ENCODE data around the gene GPC6. TPM values are rescaled to one million over a fixed set of nuclear protein-coding genes. Genes with fewer than 3 reads are reported as not detected.

Gene GPC6
- total RNA-seq, 1 experiment from 2014 or later: not detected

- Mint-ChIP-seq H3K27ac (ENCODE audit: unreplicated experiment) (no peak overlapping the region), H3K27me3 (ENCODE audit: unreplicated experiment) (no peaks in the 10 kb centered on the region), H3K4me1 (ENCODE audit: low read depth, unreplicated experiment) (no peaks in the 10 kb centered on the region), H3K9me3 (ENCODE audit: low read depth, unreplicated experiment) (peaks cover 3% of the 10 kb centered on the region), H3K4me3 (ENCODE audit: low read depth, unreplicated experiment) (no peak overlapping the region), H3K36me3 (ENCODE audit: insufficient read depth, unreplicated experiment) (no peaks in the 10 kb centered on the region)
- intact Hi-C loops (cut with micrococcal nuclease; ENCODE audit: unreplicated experiment): no loop called here
- BruUV-seq (replicated peaks): no TSS peak
- no peak for DNase-seq
- CTCF ChIA-PET: no interaction called here
- no peak for TF ChIP-seq CTCF (IDR thresholded peaks at IDR 0.05; ENCODE audit: unreplicated experiment)
Observed at GRCh38 chr13:94093652-94094315, 867.2 kb downstream of the GPC6 start.

DNA sequence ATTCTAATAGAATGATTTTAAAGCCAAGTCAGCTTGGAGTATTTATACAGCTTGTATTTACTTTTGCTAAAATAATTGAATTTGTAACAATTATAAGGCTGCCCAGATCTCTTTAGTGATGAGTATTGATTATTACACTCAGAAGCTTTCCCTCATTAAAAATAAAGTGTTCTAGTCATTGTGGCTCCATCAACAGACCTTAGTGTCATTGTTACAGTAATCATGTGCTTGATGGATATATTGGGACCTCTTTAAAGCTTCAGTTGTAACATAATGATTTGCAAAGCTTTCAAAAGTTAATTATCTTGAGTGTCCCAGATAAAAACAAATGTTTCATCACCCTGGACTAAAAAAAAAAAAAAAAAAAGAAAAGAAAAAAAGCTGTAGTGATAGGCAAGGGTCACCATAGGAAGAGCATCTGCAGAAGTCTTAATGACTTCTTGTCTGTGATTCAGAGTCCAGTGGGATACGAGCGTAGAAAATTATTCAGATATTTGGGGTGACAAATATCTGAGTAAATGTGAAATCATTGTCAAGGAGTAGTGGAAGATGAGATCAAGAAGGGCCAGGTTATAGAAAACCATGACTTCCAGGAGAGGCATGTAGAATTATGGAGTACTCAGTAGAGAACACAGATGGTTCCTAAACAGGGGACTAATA, 883.2 kb downstream of the GPC6 start:
- no peak for TF ChIP-seq CTCF (IDR thresholded peaks at IDR 0.05; ENCODE audit: unreplicated experiment)
- H3K4me1 Mint-ChIP-seq (ENCODE audit: low read depth, unreplicated experiment): no peaks in the 10 kb centered on the region
- DNase-seq: no peak
- no peaks in the 10 kb centered on the region for H3K27me3 Mint-ChIP-seq (ENCODE audit: unreplicated experiment)
- peaks cover 14% of the 10 kb centered on the region for H3K9me3 Mint-ChIP-seq (ENCODE audit: low read depth, unreplicated experiment)
- H3K4me3 Mint-ChIP-seq (ENCODE audit: low read depth, unreplicated experiment): no peak overlapping the region
- no peaks in the 10 kb centered on the region for H3K36me3 Mint-ChIP-seq (ENCODE audit: insufficient read depth, unreplicated experiment)
- no peak overlapping the region for H3K27ac Mint-ChIP-seq (ENCODE audit: unreplicated experiment)
- intact Hi-C loops (cut with micrococcal nuclease; ENCODE audit: unreplicated experiment): no loop called here
- no TSS peak for BruUV-seq (replicated peaks)
- CTCF ChIA-PET: no interaction called here

- Mint-ChIP-seq H3K4me1 (ENCODE audit: low read depth, unreplicated experiment) (no peaks in the 10 kb centered on the region), H3K36me3 (ENCODE audit: insufficient read depth, unreplicated experiment) (no peaks in the 10 kb centered on the region), H3K4me3 (ENCODE audit: low read depth, unreplicated experiment) (no peak overlapping the region), H3K9me3 (ENCODE audit: low read depth, unreplicated experiment) (peaks cover 3% of the 10 kb centered on the region), H3K27me3 (ENCODE audit: unreplicated experiment) (no peaks in the 10 kb centered on the region), H3K27ac (ENCODE audit: unreplicated experiment) (no peak overlapping the region)
- intact Hi-C loops (cut with micrococcal nuclease; ENCODE audit: unreplicated experiment): no loop called here
- no peak for DNase-seq
- no peak for TF ChIP-seq CTCF (IDR thresholded peaks at IDR 0.05; ENCODE audit: unreplicated experiment)
- CTCF ChIA-PET: no interaction called here
- BruUV-seq (replicated peaks): no TSS peak
Observed at GRCh38 chr13:94112227-94112626, 885.6 kb downstream of the GPC6 start.

DNA sequence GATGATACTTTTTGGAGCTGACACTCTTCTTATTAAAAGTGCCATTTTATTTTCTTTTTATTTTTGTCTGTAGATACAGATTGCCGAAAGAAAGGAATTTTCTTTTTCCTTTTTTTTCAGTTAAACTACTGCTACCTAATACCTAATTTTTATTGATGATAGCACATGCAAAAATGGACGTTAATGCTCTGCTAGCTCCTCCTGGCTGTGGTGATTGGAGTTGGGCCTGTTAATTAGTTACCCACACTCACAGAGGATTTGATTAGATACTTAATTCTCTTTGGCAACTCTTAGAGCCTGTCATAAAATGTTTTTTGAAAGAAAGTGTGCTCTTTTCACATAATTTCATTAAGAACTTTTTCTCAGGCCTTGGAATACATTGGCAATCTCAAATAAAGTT, 886.1 kb downstream of the GPC6 start:
- peaks cover 3% of the 10 kb centered on the region for H3K9me3 Mint-ChIP-seq (ENCODE audit: low read depth, unreplicated experiment)
- no peaks in the 10 kb centered on the region for H3K4me1 Mint-ChIP-seq (ENCODE audit: low read depth, unreplicated experiment)
- no peak overlapping the region for H3K4me3 Mint-ChIP-seq (ENCODE audit: low read depth, unreplicated experiment)
- H3K36me3 Mint-ChIP-seq (ENCODE audit: insufficient read depth, unreplicated experiment): no peaks in the 10 kb centered on the region
- DNase-seq: no peak
- BruUV-seq (replicated peaks): no TSS peak
- no peak for TF ChIP-seq CTCF (IDR thresholded peaks at IDR 0.05; ENCODE audit: unreplicated experiment)
- intact Hi-C loops (cut with micrococcal nuclease; ENCODE audit: unreplicated experiment): no loop called here
- no peak overlapping the region for H3K27ac Mint-ChIP-seq (ENCODE audit: unreplicated experiment)
- H3K27me3 Mint-ChIP-seq (ENCODE audit: unreplicated experiment): no peaks in the 10 kb centered on the region
- CTCF ChIA-PET: no interaction called here

Measured in Calu3 (cell line).